CD4-positive, alpha-beta memory T cell (primary cell): ENCODE data around the gene CD4. TPM values are rescaled to one million over a fixed set of nuclear protein-coding genes. Genes with fewer than 3 reads are reported as not detected.
"Not testable (repeated sequence)": the region's sequence is repeated elsewhere in the genome, so short reads cannot be mapped to it uniquely, and the experiment has no call there.

Experiments used
- CTCF ChIA-PET: fragments of 350-600 bp; sonication (Branson Sonifier 250); formaldehyde crosslinking; loops from one replicate; lab custom pipeline; 2021; ENCODE audit warnings: inconsistent platforms; ENCODE audit not compliant: partially characterized antibody; lab: Charles Lee
- POLR2A ChIA-PET: fragments of 350-600 bp; sonication (Branson Sonifier 250); formaldehyde crosslinking; loops from one replicate; lab custom pipeline; 2021; ENCODE audit not compliant: partially characterized antibody; lab: Charles Lee
- DNase-seq, 5 donors: peaks; one replicate each; pipeline versions ENCODE4 v3.0.0 to v3.0.0-alpha.2; 2020 to 2022; ENCODE audit warnings: mixed read lengths in 1 of 5
- H3K27ac ChIP-seq: one replicate; pipeline ENCODE4 v1.7.0; 2013; ENCODE audit warnings: low read depth, low read length
- H3K27me3 ChIP-seq: 2 replicates; pipeline ENCODE4 v1.7.0; 2013; ENCODE audit warnings: mild to moderate bottlenecking, low read length, moderate library complexity; ENCODE audit not compliant: insufficient read depth
- H3K36me3 ChIP-seq: 2 replicates; pipeline ENCODE4 v1.7.0; 2013; ENCODE audit warnings: mild to moderate bottlenecking, low read length, moderate library complexity; ENCODE audit not compliant: insufficient read depth
- H3K4me1 ChIP-seq: 2 replicates; pipeline ENCODE4 v1.7.0; 2013; ENCODE audit warnings: mild to moderate bottlenecking, low read length, moderate library complexity; ENCODE audit not compliant: insufficient read depth
- H3K4me3 ChIP-seq, 2 donors: one replicate each; pipeline ENCODE4 v1.7.0; 2013; ENCODE audit warnings: low read length in 2 of 2, mild to moderate bottlenecking in 1 of 2
- H3K9me3 ChIP-seq, 2 donors: one replicate each; pipeline ENCODE4 v1.7.0; 2013; ENCODE audit warnings: low read length in 2 of 2, control low read depth in 1 of 2; ENCODE audit not compliant: control insufficient read depth in 1 of 2
- H3K27ac Mint-ChIP-seq, 7 donors: one replicate each; pipeline ENCODE4 v1.8.0; 2020 to 2021; ENCODE audit warnings: mixed read lengths in 7 of 7, mild to moderate bottlenecking in 6 of 7, inconsistent platforms in 3 of 7, moderate library complexity in 3 of 7
- H3K27me3 Mint-ChIP-seq, 2 donors: one replicate each; pipeline ENCODE4 v1.8.0; 2020 to 2021; ENCODE audit warnings: mixed read lengths in 2 of 2
- H3K36me3 Mint-ChIP-seq, 2 donors: one replicate each; pipeline ENCODE4 v1.8.0; 2020 to 2021; ENCODE audit warnings: mixed read lengths in 2 of 2, inconsistent platforms in 1 of 2, mild to moderate bottlenecking in 1 of 2
- H3K4me1 Mint-ChIP-seq, 4 donors: one replicate each; pipeline ENCODE4 v1.8.0; 2020 to 2021; ENCODE audit warnings: mixed read lengths in 4 of 4, mild to moderate bottlenecking in 1 of 4
- H3K4me3 Mint-ChIP-seq, 8 donors: one replicate each; pipeline ENCODE4 v1.8.0; 2020 to 2021; ENCODE audit warnings: mixed read lengths in 8 of 8, mild to moderate bottlenecking in 7 of 8, moderate library complexity in 6 of 8, inconsistent platforms in 3 of 8
- H3K9me3 Mint-ChIP-seq, 8 donors: one replicate each; pipeline ENCODE4 v1.8.0; 2020 to 2021; ENCODE audit warnings: mixed read lengths in 8 of 8, mild to moderate bottlenecking in 5 of 8, inconsistent platforms in 3 of 8, moderate library complexity in 1 of 8
- intact Hi-C: fragments of 100-400 bp; cut with micrococcal nuclease; formaldehyde crosslinking; loops from one replicate; pipeline ENCODE4 v1.15.1; 2023
- polyA plus RNA-seq, 2 donors: library from polyadenylated mRNA; unstranded; fragments of 300-500 nt; fragmentation: Illumina TruSeq; gene quantifications; one replicate each; pipeline ENCODE4 v1.2.3, GENCODE V29; 2021
- total RNA-seq, 2 experiments: library from RNA; stranded (reverse); gene quantifications; one replicate each; pipeline ENCODE4 v1.2.3, GENCODE V29; 2021

CD4 gene
- total and polyA plus RNA-seq, 4 experiments from 2014 or later: 251 to 456 (median 288) TPM

DNA sequence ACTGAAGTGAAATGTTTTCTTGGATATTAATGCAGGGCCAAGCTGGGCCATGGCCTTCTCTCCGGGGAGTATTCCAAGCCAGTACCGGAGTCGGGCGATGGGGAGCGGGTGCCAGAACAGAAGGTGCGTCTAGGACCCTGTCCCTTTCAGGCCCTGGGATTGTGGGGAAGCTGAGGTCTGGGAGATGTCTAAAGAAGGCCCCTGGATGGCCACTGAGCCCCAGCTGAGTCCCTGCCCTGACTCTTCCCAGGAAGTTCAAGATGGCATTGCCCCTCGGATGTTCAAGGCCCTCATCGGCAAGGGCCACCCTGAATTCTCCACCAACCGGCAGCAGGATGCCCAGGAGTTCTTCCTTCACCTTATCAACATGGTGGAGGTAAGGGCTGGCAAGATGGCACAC lies 70.8 kb downstream of the CD4 start:
- Histone ChIP-seq H3K27ac (no peak overlapping the region), H3K36me3 (peaks cover 80% of the 10 kb centered on the region), H3K9me3 (no peaks in the 10 kb centered on the region), H3K4me1 (peaks cover 1% of the 10 kb centered on the region), H3K4me3 (no peak overlapping the region), H3K27me3 (no peaks in the 10 kb centered on the region)
- CTCF ChIA-PET: interaction anchor here (1.3 to 2.5 kb wide), 3 partner anchors 9 to 31 kb away, joined by 5 to 17 read pairs (median 8); partner anchors contain the start of gene SPSB2
- intact Hi-C loops: no loop called here
- H3K27me3 Mint-ChIP-seq: no peaks in the 10 kb centered on the region
- H3K4me1 Mint-ChIP-seq: peaks cover 0 to 6% (median 2%) of the 10 kb centered on the region in 4 donors
- no peak overlapping the region for H3K4me3 Mint-ChIP-seq
- H3K36me3 Mint-ChIP-seq: peaks cover 63 to 71% of the 10 kb centered on the region in 2 donors
- H3K27ac Mint-ChIP-seq: peak overlapping the region in 1 of 7 donors; percentile 42
- H3K9me3 Mint-ChIP-seq: no peaks in the 10 kb centered on the region
- POLR2A ChIA-PET: interaction anchor here (1.0 to 1.1 kb wide), 2 partner anchors 9 to 12 kb away, joined by 3 to 4 read pairs; partner anchors contain the start of gene CDCA3
- DNase-seq: peak in 1 of 5 donors; percentile 9

DNA sequence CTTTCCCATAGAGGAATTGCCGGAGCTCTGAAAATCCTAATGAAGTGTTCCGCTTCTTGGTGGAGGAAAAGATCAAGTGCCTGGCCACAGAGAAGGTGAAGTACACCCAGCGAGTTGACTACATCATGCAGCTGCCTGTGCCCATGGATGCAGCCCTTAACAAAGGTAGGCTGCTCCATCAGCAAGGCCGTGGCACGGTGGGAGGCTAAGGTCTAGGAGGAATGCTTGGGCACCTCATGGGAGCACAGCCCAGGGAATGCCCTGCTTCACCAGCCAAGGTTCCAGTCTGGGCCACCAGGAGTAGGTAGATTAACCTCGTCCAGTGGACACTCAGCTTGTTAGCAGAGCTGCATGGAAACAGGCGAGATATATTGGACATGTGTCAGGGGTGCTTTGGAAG lies 71.6 kb downstream of the CD4 start:
- peaks cover 60 to 74% of the 10 kb centered on the region in 2 donors for H3K36me3 Mint-ChIP-seq
- intact Hi-C loops: no loop called here
- DNase-seq: no peak

DNA sequence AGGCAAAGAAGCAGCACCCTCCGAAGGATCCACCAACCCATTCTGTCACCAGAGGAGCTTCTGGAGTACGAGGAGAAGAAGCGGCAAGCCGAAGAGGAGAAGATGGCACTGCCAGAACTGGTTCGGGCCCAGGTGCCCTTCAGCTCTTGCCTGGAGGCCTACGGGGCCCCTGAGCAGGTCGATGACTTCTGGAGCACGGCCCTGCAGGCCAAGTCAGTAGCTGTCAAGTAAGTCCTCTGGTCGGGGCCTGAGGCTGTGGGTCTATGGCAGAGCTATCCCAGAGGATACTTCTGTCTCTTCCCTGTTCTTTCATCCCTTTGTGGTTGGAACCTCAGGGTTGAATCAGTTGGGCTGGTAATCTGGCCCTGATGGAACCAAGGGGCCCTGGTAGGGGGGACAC lies 72.1 kb downstream of the CD4 start:
- Histone ChIP-seq H3K27ac (no peak overlapping the region), H3K4me3 (no peak overlapping the region), H3K27me3 (no peaks in the 10 kb centered on the region), H3K9me3 (no peaks in the 10 kb centered on the region), H3K36me3 (peaks cover 67% of the 10 kb centered on the region), H3K4me1 (peaks cover 1% of the 10 kb centered on the region)
- Mint-ChIP-seq H3K9me3 (no peaks in the 10 kb centered on the region), H3K27me3 (no peaks in the 10 kb centered on the region), H3K27ac (no peak overlapping the region), H3K4me1 (peaks cover under 1 to 6% (median under 1%) of the 10 kb centered on the region in 4 donors), H3K4me3 (no peak overlapping the region), H3K36me3 (peaks cover 59 to 74% of the 10 kb centered on the region in 2 donors)
- ChIA-PET POLR2A (interaction anchor here (1.0 to 1.4 kb wide), 2 partner anchors 11 to 26 kb away, joined by 3 to 5 read pairs; partner anchors contain the start of gene SPSB2), CTCF (interaction anchor here (1.1 to 2.5 kb wide), 2 partner anchors 9 to 11 kb away, joined by 4 to 17 read pairs; partner anchors contain the start of gene SPSB2)
- intact Hi-C loops: no loop called here
- no peak for DNase-seq

More for the DNA sequence above, 71.6 kb downstream of the CD4 start:
- Histone ChIP-seq H3K27ac (no peak overlapping the region), H3K36me3 (peaks cover 71% of the 10 kb centered on the region), H3K4me1 (no peaks in the 10 kb centered on the region), H3K4me3 (no peak overlapping the region), H3K9me3 (no peaks in the 10 kb centered on the region), H3K27me3 (no peaks in the 10 kb centered on the region)
- H3K4me3 Mint-ChIP-seq: no peak overlapping the region
- peaks cover 0 to 6% (median under 1%) of the 10 kb centered on the region in 4 donors for H3K4me1 Mint-ChIP-seq
- POLR2A ChIA-PET: interaction anchor here (1.0 to 1.4 kb wide), 2 partner anchors 12 to 25 kb away, joined by 3 to 5 read pairs; partner anchors contain the start of gene SPSB2
- no peaks in the 10 kb centered on the region for H3K27me3 Mint-ChIP-seq
- peak overlapping the region in 1 of 7 donors; percentile 23 for H3K27ac Mint-ChIP-seq
- no peaks in the 10 kb centered on the region for H3K9me3 Mint-ChIP-seq
- CTCF ChIA-PET: interaction anchor here (1.7 to 2.5 kb wide), 2 partner anchors 9 to 11 kb away, joined by 8 to 17 read pairs; partner anchors contain the start of gene SPSB2

DNA sequence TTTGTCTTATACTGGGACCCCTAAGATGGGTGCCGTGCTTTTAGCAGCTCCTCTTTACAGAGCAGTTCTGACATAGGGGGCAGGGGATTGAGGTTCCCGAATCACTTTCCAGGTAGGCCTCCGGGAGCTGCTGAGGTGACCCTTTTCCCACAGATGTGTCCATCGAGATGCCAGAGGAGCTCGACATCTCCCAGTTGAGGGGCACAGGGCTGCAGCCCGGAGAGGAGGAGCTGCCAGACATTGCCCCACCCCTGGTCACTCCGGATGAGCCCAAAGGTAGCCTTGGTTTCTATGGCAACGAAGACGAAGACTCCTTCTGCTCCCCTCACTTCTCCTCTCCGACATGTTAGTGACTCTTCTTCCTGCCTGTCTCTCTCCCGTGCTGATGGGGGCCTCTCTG lies 73.7 kb downstream of the CD4 start:
- intact Hi-C loops: no loop called here
- DNase-seq: no peak
- Mint-ChIP-seq H3K27me3 (no peaks in the 10 kb centered on the region), H3K9me3 (no peaks in the 10 kb centered on the region), H3K36me3 (peaks cover 46 to 68% of the 10 kb centered on the region in 2 donors), H3K27ac (peak overlapping the region in 1 of 7 donors; percentile 47), H3K4me1 (peaks cover 3 to 12% (median 6%) of the 10 kb centered on the region in 4 donors), H3K4me3 (no peak overlapping the region)
- H3K36me3 ChIP-seq: peaks cover 50% of the 10 kb centered on the region
- ChIA-PET POLR2A (interaction anchor here (0.9 to 1.0 kb wide), 2 partner anchors 28 to 85 kb away, joined by 3 read pairs; no protein-coding TSS in a partner anchor), CTCF (interaction anchor here (1.0 to 1.1 kb wide), 3 partner anchors 9 to 28 kb away, joined by 3 read pairs; no protein-coding TSS in a partner anchor)
- H3K27ac ChIP-seq: no peak overlapping the region
- no peaks in the 10 kb centered on the region for H3K9me3 ChIP-seq
- H3K4me3 ChIP-seq: no peak overlapping the region
- no peaks in the 10 kb centered on the region for H3K27me3 ChIP-seq
- peaks cover 8% of the 10 kb centered on the region for H3K4me1 ChIP-seq

DNA sequence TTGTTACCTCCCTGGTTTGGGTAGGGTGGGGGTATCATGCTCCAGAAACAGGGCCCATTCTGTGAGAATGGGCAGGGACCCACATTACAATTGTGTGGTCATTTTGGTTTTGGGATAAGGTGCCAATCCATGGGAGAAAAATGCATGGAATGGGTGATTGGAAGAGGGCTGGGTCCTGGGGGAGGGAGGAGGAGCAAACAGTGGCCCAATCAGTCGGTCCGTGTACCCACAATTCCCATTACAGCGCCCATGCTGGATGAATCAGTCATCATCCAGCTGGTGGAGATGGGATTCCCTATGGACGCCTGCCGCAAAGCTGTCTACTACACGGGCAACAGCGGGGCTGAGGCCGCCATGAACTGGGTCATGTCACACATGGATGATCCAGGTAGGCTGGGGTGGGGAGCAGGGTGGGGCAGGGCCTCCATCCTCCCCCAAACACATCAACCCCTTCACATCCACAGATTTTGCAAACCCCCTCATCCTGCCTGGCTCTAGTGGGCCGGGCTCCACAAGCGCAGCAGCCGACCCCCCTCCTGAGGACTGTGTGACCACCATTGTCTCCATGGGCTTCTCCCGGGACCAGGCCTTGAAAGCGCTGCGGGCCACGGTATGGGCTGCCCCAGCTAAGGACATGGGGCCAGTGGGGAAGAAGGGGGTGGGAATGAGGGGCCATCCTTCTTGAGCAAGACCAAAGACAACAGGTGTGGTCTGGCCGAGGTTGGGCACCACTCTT lies 74.4 kb downstream of the CD4 start:
- peaks cover 43% of the 10 kb centered on the region for H3K36me3 ChIP-seq

DNA sequence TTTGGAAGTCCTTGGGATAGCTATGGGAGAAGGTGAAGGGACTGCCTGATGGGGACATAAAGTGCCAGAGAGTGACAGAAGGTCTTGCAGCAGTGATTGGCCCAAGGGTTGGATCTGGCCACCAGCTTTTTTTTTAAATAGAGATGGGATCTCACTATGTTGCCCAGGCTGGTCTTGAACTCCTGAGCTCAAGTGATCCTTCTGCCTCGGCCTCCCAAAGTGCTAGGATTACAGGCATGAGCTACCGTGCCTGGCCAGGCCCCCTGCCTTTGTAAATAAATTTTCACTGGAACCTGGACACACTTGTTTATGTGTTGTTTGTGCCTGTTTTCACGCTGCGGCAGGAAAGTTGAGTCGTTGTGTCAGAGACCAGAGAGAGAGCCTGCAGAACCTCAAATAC lies 76.0 kb downstream of the CD4 start:
- Mint-ChIP-seq H3K4me1 (peaks cover 20 to 35% (median 28%) of the 10 kb centered on the region in 4 donors), H3K4me3 (peak overlapping the region in 5 of 8 donors; percentile 6 to 95 (median 52)), H3K36me3 (peaks cover 37 to 74% of the 10 kb centered on the region in 2 donors), H3K27ac (peak overlapping the region in 6 of 7 donors; percentile 17 to 83 (median 58))
- H3K9me3 Mint-ChIP-seq, H3K27me3 Mint-ChIP-seq, intact Hi-C loops, H3K27me3 ChIP-seq, H3K9me3 ChIP-seq, H3K4me3 ChIP-seq, DNase-seq, H3K27ac ChIP-seq: not testable (repeated sequence)
- ChIA-PET POLR2A (interaction anchor here (1.0 to 11.0 kb wide), 3 partner anchors 11 to 79 kb away, joined by 3 to 270 read pairs (median 8); partner anchors contain the start of genes C12orf57, CDCA3, RNU7-1 and USP5), CTCF (interaction anchor here (1.1 to 1.5 kb wide), 4 partner anchors 10 to 242 kb away, joined by 3 to 7 read pairs (median 5); partner anchors contain the start of gene CDCA3)
- peaks cover 31% of the 10 kb centered on the region for H3K4me1 ChIP-seq
- H3K36me3 ChIP-seq: peaks cover 39% of the 10 kb centered on the region

More for the DNA sequence above, 74.4 kb downstream of the CD4 start:
- ChIA-PET CTCF (interaction anchor here (1.0 to 1.2 kb wide), 4 partner anchors 8 to 28 kb away, joined by 3 read pairs; partner anchors contain the start of gene SPSB2), POLR2A (interaction anchor here (0.9 to 11.0 kb wide), 4 partner anchors 9 to 84 kb away, joined by 3 to 270 read pairs (median 6); partner anchors contain the start of genes C12orf57, CDCA3, RNU7-1 and SPSB2)
- Histone ChIP-seq H3K9me3 (no peaks in the 10 kb centered on the region), H3K27me3 (no peaks in the 10 kb centered on the region), H3K4me1 (peaks cover 15% of the 10 kb centered on the region), H3K4me3 (no peak overlapping the region), H3K27ac (no peak overlapping the region)
- Mint-ChIP-seq H3K27ac (peak overlapping the region in 2 of 7 donors; percentile 27 to 53), H3K36me3 (peaks cover 43 to 72% of the 10 kb centered on the region in 2 donors), H3K4me1 (peaks cover 9 to 20% (median 13%) of the 10 kb centered on the region in 4 donors), H3K4me3 (no peak overlapping the region), H3K9me3 (no peaks in the 10 kb centered on the region), H3K27me3 (no peaks in the 10 kb centered on the region)
- intact Hi-C loops: no loop called here
- DNase-seq: no peak
